ENCODE measurements around the gene ZNF532.

Gene ZNF532

GRCh38 chr18:59009846-59010245 lies 145.2 kb downstream of the ZNF532 start:
- no peak for DNase-seq (ENCODE audit: low read depth)
- no peak overlapping the region for H3K4me3 ChIP-seq (ENCODE audit: low read depth, low read length)
- TF ChIP-seq, protein P1, sequence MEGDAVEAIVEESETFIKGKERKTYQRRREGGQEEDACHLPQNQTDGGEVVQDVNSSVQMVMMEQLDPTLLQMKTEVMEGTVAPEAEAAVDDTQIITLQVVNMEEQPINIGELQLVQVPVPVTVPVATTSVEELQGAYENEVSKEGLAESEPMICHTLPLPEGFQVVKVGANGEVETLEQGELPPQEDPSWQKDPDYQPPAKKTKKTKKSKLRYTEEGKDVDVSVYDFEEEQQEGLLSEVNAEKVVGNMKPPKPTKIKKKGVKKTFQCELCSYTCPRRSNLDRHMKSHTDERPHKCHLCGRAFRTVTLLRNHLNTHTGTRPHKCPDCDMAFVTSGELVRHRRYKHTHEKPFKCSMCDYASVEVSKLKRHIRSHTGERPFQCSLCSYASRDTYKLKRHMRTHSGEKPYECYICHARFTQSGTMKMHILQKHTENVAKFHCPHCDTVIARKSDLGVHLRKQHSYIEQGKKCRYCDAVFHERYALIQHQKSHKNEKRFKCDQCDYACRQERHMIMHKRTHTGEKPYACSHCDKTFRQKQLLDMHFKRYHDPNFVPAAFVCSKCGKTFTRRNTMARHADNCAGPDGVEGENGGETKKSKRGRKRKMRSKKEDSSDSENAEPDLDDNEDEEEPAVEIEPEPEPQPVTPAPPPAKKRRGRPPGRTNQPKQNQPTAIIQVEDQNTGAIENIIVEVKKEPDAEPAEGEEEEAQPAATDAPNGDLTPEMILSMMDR (IDR thresholded peaks at IDR 0.05; ENCODE audit: low read depth, low read length, missing control alignments), result no peak
- in situ Hi-C loops (cut with HindIII; ENCODE audit: low sequenced_read_pairs), result no loop called here

DNA sequence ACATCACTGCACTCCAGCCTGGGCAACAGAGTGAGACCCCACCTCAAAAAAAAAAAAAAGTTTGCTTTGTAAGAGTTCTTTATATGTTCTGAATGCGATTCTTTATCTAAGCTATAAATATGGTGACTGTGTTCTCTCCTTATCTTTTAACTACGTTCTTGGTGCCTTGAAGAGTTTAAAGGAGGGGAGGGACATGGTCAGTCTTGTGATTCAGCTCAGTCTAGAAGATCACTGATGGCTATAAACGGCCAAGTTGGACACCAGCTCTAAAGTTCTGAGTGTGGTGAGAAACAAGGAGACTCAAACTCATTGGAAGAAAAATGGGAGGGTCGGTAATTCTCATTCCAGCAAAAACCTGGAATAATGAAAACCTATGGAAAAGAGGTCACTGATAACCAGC lies 146.6 kb downstream of the ZNF532 start:
- TF ChIP-seq, protein P1 (IDR thresholded peaks at IDR 0.05; ENCODE audit: low read depth, low read length, missing control alignments), result no peak
- no peak for DNase-seq (ENCODE audit: low read depth)
- in situ Hi-C loops (cut with HindIII; ENCODE audit: low sequenced_read_pairs), result no loop called here

GRCh38 chr18:59011786-59012185 lies 147.1 kb downstream of the ZNF532 start:
- no peak for DNase-seq (ENCODE audit: low read depth)
- in situ Hi-C loops (cut with HindIII; ENCODE audit: low sequenced_read_pairs), result no loop called here
- TF ChIP-seq, protein P1 (IDR thresholded peaks at IDR 0.05; ENCODE audit: low read depth, low read length, missing control alignments), result no peak
- H3K4me3 ChIP-seq (ENCODE audit: low read depth, low read length), result no peak overlapping the region

More for the DNA sequence above, 146.6 kb downstream of the ZNF532 start:
- H3K4me3 ChIP-seq (ENCODE audit: low read depth, low read length), result no peak overlapping the region

GRCh38 chr18:59012815-59013705 lies 148.4 kb downstream of the ZNF532 start:
- in situ Hi-C loops (cut with HindIII; ENCODE audit: low sequenced_read_pairs), result no loop called here
- TF ChIP-seq, protein P1 (IDR thresholded peaks at IDR 0.05; ENCODE audit: low read depth, low read length, missing control alignments), result no peak
- DNase-seq (ENCODE audit: low read depth), result no peak
- no peak overlapping the region for H3K4me3 ChIP-seq (ENCODE audit: low read depth, low read length)

DNA sequence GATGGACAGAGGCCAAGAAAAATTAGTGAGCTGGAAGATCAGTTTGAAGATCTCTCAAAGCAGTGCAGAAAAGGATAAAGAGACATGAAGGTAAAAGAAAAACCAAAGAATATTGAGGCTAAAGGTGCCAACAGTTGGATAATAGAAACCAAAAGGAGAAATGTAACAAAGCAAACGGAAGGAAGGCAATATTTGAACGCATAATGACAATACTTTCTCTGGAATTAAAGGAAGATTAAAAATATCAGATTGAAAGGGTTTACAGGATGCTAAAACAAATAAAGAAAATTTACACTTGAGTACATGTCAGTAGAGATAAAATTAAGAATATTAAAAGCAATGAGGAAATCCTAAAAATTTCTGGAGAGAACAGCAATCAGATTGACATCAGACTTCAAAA lies 149.1 kb downstream of the ZNF532 start:
- in situ Hi-C loops (cut with HindIII; ENCODE audit: low sequenced_read_pairs), result no loop called here
- no peak overlapping the region for H3K4me3 ChIP-seq (ENCODE audit: low read depth, low read length)
- no peak for DNase-seq (ENCODE audit: low read depth)
- TF ChIP-seq, protein P1 (IDR thresholded peaks at IDR 0.05; ENCODE audit: low read depth, low read length, missing control alignments), result no peak

DNA sequence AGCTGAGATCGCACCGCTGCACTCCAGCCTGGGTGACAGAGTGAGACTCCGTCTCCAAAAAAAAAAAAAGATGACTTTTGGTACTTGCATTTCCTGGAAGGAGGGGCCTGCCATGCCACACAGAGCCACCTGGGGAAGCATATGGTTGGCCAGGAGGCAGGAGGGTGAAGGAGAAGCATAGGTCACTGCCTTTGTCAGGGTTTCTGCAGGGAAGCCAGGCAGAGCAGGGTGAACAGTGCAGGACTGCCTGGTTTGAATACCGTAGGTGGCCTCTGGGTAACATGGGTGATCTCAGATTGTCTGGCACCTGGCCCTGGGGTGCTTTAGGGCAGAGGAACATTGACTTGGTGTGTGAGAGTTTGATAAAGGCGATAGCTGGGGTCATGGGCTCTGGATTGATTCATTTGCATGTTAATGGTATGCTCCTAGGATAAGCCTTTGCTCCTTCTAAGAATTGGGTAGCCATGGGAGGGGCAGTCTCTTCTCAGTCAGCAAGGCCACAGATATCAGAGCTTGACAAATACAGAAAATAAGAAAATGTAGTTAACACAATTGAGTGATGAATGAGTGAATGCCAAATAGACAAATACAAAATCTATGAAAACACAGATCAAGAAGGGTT lies 151.0 kb downstream of the ZNF532 start:
- TF ChIP-seq, protein P1 (IDR thresholded peaks at IDR 0.05; ENCODE audit: low read depth, low read length, missing control alignments), result no peak
- no peak for DNase-seq (ENCODE audit: low read depth)
- in situ Hi-C loops (cut with HindIII; ENCODE audit: low sequenced_read_pairs), result no loop called here
- no peak overlapping the region for H3K4me3 ChIP-seq (ENCODE audit: low read depth, low read length)
